Measurements from ENCODE around the gene CACNA1D. TPM values are rescaled to one million over a fixed set of nuclear protein-coding genes. Genes with fewer than 3 reads are reported as not detected.

The CACNA1D gene
- total and polyA plus RNA-seq, 2 donors (not counting 3 experiments of a cell fraction or from before 2014, with no cell fraction given), result 0.06 TPM; not detected in 1

DNA sequence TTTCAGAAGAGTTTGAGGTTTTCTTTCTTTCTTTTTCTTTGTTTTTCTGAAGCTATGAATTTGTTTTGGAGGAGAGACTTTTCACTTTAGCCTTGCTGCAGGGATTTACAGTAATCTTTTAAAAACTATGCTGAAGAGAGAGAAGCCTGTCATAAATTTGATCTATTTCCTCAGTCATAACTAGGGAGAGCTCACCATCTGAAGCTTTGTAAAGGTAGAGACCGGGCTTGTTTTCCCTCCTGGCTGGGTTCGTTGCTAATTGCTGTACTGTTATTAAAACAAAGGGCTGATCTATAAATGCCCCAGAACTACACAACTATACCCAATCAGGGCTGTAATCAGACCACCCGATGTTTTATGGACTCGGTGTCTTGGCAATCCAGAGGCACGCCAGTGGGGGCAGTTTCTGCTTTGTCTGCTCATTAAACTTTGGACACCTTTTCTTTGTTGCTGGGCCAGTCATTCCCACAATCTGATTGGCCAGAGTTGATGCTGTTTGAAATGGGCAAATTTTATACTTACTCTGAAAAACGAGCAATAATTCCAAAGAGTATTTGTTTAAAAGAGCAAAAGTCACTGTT lies 164.3 kb downstream of the CACNA1D start:
- Histone ChIP-seq H3K4me2 (ENCODE audit: insufficient read depth, low read length) (no peak overlapping the region), H4K20me1 (replicated peaks; ENCODE audit: control insufficient read depth, extremely low read depth, insufficient read depth, low read length) (no peaks in the 10 kb centered on the region), H3K9me3 (replicated peaks; ENCODE audit: control insufficient read depth, insufficient read depth, low read length) (no peaks in the 10 kb centered on the region), H3K27ac (ENCODE audit: insufficient read depth, low read depth, low read length) (no peak overlapping the region), H2AFZ (ENCODE audit: low read depth, low read length) (no peak overlapping the region), H3K79me2 (ENCODE audit: control insufficient read depth, insufficient read depth, low read length) (no peaks in the 10 kb centered on the region), H3K4me1 (ENCODE audit: control insufficient read depth, extremely low read depth, insufficient read depth, low read length) (no peaks in the 10 kb centered on the region), H3K9me1 (replicated peaks; ENCODE audit: control insufficient read depth, extremely low read depth, insufficient read depth, low read length) (no peaks in the 10 kb centered on the region), H3K27me3 (ENCODE audit: control insufficient read depth in 2 of 2, insufficient read depth in 2 of 2, low read length in 2 of 2) (no peaks in the 10 kb centered on the region), H3K4me3 (replicated peaks in 1 of 3; ENCODE audit: insufficient read depth in 1 of 3, low read depth in 1 of 3, low read length in 3 of 3) (no peak overlapping the region), H3K36me3 (ENCODE audit: control insufficient read depth in 2 of 2, extremely low read depth in 1 of 2, insufficient read depth in 2 of 2, low read length in 2 of 2) (no peaks in the 10 kb centered on the region), H3K9ac (replicated peaks; ENCODE audit: extremely low read depth, insufficient read depth, low read length) (no peak overlapping the region)
- ChIA-PET POLR2A (no interaction called here), CTCF (no interaction called here)
- intact Hi-C loops (cut with micrococcal nuclease) (no loop called here), dilution Hi-C loops (cut with MboI; ENCODE audit: extremely low pct_ligation_motif_present, low sequenced_read_pairs) (no loop called here)
- BruUV-seq (replicated peaks), result no TSS peak
- DNase-seq (ENCODE audit: low read depth, low spot score) (no peak), FAIRE-seq (no peak)
- TF ChIP-seq, protein P1, sequence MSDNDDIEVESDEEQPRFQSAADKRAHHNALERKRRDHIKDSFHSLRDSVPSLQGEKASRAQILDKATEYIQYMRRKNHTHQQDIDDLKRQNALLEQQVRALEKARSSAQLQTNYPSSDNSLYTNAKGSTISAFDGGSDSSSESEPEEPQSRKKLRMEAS (IDR thresholded peaks at IDR 0.05; ENCODE audit: insufficient read depth, insufficient read length), result no peak
- no peak for TF ChIP-seq POLR2A (IDR thresholded peaks at IDR 0.05; ENCODE audit: low read depth, low read length)
- no peak for TF ChIP-seq MYC (IDR thresholded peaks at IDR 0.05; ENCODE audit: low read depth, low read length)
- no peak for TF ChIP-seq FOS (IDR thresholded peaks at IDR 0.05; ENCODE audit: borderline replicate concordance, insufficient read depth, low read length)
- no peak for TF ChIP-seq POLR2AphosphoS5 (IDR thresholded peaks at IDR 0.05; ENCODE audit: insufficient read depth, low read depth, low read length)
- TF ChIP-seq EZH2 (IDR thresholded peaks at IDR 0.05; ENCODE audit: borderline replicate concordance, low read depth, low read length, severe bottlenecking), result no peak
- TF ChIP-seq, protein P2, sequence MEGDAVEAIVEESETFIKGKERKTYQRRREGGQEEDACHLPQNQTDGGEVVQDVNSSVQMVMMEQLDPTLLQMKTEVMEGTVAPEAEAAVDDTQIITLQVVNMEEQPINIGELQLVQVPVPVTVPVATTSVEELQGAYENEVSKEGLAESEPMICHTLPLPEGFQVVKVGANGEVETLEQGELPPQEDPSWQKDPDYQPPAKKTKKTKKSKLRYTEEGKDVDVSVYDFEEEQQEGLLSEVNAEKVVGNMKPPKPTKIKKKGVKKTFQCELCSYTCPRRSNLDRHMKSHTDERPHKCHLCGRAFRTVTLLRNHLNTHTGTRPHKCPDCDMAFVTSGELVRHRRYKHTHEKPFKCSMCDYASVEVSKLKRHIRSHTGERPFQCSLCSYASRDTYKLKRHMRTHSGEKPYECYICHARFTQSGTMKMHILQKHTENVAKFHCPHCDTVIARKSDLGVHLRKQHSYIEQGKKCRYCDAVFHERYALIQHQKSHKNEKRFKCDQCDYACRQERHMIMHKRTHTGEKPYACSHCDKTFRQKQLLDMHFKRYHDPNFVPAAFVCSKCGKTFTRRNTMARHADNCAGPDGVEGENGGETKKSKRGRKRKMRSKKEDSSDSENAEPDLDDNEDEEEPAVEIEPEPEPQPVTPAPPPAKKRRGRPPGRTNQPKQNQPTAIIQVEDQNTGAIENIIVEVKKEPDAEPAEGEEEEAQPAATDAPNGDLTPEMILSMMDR (IDR thresholded peaks at IDR 0.05; ENCODE audit: extremely low read depth in 1 of 2, insufficient read depth in 1 of 2, low read depth in 1 of 2, low read length in 2 of 2), result no peak
